HG02623 (cell line): Measurements from ENCODE around the gene GCM1.
"Not testable (repeated sequence)": the region's sequence is repeated elsewhere in the genome, so short reads cannot be mapped to it uniquely, and the experiment has no call there.

Experiments
- ATAC-seq: cut with Tn5 transposase; IDR thresholded peaks from one replicate; pipeline ENCODE4 v1.9.1; 2021; ENCODE audit warnings: moderate library complexity; ENCODE audit not compliant: unreplicated experiment

GCM1 gene, protein sequence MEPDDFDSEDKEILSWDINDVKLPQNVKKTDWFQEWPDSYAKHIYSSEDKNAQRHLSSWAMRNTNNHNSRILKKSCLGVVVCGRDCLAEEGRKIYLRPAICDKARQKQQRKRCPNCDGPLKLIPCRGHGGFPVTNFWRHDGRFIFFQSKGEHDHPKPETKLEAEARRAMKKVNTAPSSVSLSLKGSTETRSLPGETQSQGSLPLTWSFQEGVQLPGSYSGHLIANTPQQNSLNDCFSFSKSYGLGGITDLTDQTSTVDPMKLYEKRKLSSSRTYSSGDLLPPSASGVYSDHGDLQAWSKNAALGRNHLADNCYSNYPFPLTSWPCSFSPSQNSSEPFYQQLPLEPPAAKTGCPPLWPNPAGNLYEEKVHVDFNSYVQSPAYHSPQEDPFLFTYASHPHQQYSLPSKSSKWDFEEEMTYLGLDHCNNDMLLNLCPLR

DNA sequence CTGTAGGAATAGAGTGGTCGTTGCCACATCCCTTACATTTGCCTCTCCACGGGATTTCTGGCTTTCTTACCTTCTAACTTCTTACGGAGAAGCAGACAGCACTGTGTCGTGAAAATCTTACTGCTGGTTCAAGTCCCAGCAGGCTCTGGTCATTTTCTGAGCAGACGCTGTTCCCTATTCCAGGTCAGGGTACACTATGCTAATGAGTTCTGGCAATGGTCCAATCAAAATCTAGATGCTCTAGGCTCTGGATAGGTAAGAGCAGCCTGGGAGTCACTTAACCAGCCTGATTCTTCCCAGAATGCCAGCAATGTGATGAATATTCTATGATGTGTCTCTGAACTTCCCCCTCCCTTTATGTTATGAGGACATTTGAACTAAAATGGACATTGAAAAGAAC is at the start of gene GCM1:
Gene GCM1 (minus strand): TSS at position 158 of the 400 bp plus-strand sequence. CDS start 3,209 bp downstream, outside the sequence.
- no peak for ATAC-seq

DNA sequence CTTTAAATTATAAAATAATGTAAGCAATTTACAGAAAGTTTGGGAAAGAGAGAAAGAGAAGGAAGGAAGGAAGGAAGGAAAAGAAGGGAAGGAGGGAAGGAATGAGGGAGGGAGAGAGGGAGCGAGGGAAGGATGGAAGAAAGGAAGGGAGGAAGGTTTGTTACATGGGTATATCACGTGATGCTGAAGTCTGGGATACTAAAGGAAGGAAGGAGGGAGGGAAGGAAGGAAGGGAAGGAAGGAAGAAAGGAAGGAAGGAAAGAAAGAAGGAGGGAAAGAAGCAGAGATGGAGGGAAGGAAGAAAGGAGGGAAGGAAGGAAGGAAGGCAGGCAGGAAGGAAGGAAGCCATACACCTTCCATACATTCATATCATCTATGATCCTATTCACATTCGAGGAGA is 48.9 kb upstream of the GCM1 start:
- no peak for ATAC-seq

DNA sequence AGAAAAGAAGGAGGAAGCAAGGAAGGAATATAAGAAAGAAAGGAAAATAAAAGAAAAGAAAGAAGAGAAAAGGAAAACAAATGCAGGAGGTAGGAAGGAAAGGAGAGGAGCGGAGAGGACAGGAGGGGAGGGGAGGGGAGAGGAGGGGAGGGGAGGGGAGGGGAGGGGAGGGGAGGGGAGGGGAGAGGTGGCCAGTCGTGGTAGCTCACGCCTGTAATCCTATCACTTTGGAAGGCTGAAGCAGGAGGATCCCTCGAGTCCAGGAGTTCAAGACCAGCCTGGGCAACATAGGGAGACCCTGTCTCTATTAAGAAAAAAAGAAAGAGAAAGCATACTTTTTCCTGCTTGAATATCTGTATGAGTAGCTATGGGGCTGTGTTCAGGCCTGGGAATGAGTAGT is 46.4 kb upstream of the GCM1 start:
- ATAC-seq: no peak

DNA sequence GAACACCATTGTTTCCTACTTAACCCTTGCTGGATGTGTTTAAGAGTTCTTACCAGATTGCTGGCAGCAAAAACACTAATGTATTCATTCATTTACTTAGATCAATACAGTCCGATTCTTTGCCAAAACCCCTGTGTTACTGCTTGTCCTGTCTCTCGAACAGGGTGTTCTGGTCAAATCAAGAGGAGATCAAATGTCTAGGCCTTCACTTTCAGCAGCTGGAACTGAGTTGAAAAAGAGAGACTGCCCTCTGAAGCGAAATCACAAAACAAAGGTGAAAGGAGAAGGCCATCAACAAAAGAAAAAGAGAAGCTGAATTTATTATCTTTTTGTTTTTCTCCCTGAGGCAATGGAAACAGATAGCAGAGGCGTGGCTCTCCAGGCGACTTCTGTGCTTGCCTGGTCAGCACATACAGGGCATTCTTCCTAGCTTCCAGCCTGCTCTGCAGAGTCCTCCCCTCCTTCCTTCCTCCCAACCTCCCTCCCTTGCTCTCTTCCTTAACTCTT is 44.1 kb upstream of the GCM1 start:
- no peak for ATAC-seq

DNA sequence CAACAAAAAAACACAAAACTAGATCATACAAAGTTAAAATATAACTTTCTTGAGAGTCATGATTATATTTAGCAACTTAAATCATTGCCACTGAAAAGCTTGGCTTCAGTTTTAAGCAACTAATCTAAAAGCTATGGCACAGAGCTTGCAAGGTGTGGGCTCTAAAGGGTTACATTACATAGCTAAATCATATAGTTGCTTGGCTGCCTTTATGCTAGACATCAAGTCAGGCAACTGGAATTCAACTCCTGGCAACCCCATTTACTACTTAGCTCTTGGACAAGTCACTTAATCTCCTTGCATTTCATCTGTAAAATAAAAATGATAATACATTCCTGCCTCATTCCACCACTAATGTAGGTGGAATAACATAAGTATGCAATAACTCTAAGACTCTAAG is 40.9 kb upstream of the GCM1 start:
- ATAC-seq: no peak

DNA sequence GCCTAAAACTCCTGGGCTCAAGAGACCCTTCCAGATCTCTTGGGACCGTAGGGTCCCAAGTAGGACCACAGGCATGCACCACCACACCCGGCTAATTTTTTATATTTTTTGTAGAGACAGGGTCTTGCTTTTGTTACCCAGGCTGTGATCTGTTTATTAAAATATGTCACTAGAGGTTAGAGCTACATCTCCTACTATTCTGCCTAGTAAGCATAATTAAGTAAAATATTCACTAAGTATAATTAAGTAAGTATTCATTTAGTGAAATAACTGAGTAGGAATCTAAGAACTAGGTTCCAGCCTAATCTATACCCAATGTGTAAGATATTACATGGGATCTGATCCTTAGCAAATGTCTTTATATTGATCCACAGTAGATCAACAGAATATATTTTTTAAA is 40.2 kb upstream of the GCM1 start:
- no peak for ATAC-seq

DNA sequence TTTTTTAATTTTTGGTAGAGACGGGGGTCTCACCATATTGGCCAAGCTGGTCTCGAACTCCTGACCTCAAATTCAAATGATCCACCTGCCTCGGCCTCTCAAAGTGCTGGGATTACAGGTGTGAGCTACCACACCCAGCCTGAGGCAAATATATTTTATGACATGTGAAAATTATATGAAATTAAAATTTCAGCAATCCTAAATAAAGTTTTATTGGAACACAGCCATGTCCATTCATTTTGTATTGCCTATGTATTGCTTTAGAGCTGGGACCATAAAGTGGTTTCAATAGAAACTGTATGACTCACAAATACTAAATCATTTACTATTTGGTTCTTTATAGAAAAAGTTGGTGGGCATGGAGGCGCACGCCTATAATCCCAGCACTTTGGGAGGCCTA is 32.0 kb upstream of the GCM1 start:
- ATAC-seq: no peak

DNA sequence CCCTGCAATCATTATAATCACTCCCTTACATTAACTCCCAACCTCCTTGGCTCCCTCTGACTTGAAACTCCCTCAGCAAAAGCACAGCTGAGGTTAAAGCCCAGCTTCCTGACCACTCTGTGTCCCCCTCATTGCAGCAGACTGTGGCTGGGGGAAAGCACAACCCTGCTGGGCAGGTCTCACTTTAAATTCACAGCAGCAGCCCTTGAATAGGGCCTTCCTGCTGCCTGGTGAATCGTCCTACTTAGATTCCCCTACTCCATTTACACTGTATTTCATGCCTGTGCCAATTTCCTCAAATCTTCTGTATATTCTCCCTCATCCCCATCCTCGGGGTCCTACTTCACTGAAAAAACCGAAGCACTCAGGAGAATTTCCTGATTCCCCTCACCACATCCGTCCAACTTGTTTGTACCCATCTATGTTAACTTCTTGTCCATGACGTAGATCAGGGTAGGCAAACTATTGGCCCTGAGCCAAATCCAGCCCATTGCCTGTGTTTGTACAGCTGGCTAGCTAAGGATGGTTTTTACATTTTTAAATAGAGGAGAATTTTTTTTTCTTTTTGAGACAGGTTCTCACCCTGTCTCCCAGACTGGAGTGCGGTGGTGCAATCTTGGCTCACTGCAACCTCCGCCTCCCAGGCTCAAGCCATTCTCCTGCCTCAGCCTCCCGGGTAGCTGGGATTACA is 31.5 kb upstream of the GCM1 start:
- no peak for ATAC-seq

DNA sequence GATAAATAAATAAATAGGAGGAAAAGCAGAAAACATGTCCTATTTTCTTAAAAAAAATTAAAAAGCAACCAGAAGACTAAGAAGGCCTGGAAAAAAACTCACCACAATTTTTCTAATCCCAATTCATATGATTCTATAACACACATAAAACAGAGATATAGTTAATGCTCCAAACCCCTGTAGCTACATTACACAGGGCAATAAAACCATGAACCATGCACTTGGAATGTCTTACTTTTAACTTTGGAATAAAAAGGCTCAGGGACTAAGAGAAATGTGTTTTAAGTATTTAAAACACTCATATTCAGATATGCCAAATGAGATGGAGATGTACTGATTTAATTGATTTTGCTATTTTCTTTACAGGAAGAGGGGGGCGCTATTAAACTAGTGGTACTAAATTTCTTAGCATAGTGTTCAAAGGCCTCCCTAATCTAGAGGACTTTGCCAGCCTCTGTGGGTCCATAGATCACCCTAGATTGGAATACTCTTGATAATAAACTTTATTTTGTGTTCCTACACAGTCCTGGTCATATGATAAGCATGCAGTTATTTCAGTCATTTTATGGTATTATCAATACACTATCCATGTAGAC is 30.3 kb upstream of the GCM1 start:
- ATAC-seq: no peak

DNA sequence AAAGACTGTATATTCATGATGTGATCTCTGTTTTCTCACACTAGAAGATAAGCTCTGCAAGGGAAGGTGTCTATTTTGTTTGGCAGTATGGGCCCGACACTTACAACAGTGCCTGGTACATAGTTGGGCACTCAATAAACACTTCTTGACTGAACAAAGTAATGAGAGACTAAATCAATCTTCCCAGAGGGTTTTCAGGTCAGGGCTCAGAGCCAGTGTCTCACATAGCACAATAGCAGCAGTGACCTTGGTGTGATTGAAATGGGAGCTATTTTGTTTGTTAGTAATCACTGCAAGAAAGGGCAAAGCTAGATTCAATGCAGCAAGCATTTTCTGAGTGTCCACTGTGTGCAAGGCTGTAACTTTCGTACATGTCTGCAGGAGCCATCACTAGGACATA is 26.4 kb upstream of the GCM1 start:
- no peak for ATAC-seq

DNA sequence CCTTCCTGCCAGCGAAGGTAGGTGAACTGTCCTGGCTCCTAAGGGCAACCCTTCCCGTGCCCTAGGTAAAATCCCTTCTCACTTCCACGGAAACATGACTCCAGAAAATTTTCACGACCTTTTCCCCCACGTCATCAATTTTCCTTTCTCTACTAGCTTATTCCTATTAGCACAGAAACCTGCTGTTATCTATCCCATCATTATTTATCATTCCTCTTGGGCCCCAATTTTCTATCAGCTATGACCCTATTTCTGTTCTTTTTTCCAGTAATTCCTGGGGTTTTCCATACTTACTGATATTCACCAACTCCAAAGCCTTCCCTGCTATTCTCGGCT is 23.8 kb upstream of the GCM1 start:
- no peak for ATAC-seq

DNA sequence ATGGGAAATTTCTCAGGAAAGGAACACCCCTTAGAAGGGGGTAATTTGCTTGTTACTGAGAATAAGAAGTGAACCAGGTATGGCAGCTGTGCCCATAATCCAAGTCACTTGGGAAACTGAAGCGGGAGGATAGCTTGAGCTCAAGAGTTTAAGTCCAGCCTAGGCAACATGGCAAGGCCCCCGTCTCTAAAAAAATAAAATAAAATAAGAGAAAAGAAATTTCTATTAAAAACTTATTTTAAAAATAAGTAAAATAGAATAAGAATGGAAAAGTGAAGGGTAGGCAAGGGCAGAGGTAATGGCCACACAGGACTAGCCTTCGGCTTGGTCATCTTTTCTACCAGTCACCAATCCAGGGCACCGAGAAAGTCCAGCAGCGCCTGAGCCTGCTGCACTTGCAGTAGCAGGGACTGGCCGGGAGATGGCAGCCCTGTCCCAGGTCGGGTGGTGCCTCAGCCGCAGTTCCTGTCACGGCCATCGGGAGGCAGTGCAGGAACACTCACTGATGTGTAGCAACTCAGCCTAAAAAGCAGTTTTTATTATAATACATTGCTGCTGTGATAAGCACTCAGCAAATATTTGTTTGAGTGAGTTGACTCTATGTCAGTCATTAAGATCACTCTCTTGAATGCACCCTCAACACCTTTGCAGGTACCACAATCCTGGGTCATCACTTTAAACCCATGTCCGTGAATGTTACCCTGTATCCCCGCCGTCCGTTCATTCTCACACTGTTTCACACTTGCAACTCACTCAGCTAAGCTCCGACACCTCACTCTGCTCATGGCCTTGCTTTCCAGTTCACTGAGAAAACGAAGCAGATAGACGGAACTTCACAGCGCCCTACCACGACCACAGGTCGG is 23.2 kb upstream of the GCM1 start:
- ATAC-seq: peak; percentile 90

DNA sequence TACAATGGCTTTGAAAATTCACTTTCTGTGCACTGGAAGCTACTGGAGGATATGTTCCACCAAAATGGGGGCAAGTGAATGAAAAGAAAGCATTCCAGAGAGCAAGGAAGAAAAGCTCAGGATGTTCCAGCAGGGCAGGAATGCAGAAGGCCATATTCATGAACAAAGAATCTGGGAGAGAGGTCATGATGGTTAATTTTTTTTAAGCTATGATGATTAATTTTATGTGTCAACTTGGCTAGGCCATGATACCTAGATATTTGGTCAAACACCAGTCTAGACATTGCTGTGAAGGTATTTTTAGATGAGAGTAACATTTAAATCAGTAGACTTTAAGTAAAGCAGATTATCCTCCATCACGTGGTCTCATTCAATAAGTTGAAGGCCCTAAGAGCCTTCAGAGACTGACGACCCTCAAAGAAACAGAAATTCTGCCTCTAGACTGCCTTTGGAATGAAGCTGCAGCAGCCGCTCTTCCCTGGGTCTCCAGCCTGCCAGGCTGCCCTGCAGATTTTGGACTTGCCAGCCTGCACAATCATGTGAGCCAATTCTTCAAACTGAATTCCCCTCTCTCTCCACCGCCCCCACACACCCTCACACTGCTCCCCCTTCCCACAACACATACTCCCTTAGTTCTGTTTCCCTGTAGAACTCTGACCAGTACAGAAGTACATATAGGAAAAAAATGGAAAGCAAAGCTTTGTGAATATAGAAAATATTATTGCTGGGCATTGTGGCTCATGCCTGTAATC is 20.1 kb upstream of the GCM1 start:
- ATAC-seq: no peak

DNA sequence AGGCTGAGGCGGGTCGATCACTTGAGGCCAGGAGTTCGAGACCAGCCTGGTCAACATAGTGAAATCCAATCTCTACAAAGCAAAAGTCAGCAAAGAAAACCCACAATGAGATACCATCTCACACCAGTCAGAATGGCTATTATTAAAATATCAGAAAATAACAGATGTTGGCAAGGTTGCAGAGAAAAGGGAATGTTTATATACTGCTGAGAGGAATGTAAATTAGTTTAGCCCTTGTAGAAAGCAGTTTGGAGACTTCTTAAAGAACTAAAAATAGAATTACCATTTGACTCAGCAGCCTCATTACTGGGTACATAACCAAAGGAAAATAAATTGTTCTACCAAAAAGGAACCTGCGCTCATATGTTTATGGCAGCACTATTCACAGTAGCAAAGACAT is 16.7 kb upstream of the GCM1 start:
- ATAC-seq: no peak

DNA sequence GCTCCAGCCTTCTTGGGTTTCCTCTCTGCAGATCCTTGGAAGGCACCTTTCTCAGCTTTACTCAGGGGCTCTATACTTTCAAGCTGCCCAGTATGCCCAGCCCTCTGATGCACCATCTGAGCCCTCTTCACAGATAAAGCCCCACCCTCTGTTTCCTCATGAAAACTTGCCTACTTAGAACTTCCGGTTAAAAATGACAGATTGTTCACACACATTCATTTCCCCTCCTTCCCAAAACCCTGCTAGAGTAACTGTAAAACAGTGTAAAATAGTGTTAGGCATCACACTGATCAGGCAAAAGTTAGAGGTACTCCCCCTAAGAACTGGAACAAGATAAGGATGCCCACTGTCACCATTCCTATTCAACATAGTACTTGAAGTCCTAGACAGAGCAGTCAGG is 14.0 kb upstream of the GCM1 start:
- ATAC-seq: no peak

DNA sequence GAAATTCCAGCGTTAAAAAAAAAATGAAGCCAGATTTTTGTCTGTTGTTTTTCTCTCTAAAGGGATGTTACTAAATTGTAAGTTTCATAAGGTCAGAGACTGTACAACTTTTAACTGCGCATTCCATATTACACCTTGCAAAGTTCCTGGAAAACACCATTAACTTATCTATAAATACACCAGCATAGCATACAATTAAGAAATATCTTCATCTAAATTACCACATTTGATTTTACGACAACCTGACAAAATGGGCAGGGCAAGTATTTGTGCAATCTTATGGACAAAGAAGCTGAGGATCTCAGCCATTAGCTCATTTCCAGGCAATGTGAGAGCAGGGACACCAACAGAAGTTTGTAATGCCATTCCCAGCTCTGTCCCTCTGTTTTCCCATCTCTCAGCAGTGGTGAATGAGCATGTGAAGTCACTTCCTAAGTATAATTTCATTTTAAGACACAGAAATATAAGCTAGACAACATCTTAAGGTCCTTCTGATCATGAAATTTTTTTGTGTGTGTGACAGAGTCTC is 12.9 kb upstream of the GCM1 start:
- no peak for ATAC-seq

DNA sequence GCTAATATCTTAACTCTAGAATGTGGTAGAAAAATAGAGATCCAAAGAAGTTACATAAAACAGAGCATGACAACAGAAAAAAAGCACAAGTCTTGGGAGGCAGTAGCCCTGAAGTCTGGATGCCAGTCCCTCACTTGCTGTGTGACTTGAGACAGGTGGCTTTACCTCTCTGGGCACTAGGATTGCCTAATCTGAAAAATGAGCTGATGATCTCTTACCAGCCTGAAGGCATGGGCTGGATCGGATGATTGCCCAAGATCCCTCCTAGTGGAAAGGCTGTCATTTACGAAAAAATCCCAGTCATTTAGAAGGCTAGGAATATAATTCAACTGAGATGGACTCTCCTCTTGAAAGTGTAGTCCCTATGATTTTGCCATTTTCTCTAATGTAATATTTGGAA is 10.9 kb upstream of the GCM1 start:
- ATAC-seq: no peak

DNA sequence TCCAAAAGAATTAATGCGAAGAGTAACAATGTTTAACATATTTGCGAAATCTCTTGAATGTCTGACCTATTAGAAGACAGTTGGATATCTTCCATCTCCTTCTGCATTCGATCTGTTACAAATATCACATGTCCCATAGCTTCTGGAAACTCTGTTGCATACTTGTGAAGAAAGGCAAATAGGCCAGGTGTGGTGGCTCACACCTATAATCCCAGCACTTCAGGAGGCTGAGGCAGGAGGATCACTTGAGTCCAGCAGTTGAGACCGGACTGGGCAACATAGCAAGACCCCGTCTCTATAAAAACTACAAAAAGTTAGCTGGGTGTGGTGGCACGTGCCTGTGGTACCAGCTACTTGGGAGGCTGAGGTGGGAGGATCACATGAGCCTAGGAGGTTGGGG is 9.4 kb upstream of the GCM1 start:
- not testable (repeated sequence) for ATAC-seq

DNA sequence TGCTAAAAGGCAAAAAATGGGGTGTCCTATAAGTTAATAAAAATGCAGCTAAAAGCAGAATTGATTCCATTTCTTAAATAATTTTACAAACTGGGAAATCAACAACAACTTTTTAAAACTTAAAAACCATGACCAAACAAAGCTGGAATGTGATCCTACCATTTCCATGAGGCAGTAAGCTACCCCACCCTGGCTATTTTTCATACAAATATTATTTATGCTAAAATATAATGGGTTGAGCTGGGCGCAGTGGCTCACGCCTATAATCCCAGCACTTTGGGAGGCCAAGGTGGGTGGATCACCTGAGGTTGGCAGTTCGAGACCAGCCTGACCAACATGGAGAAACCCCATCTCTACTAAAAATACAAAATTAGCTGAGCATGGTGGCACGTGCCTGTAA is 6.6 kb upstream of the GCM1 start:
- not testable (repeated sequence) for ATAC-seq

DNA sequence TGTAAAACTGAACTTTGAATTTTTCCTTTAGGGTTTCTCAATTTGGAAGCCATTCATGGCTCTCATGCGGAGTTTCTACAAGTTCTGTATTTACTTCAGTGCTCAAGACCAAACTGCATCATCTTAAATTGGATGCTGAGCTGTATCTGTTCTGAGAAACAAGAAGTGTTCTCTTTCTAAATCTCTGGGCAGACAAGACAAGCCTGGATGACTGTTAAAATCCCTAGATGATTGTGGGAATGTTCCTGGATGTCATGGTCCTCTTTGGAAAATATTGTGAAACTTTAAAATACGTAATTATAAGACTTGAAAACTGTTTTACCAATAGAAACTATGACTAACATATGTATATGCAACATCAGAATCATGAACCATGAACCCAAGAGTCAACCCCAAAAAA is 6.2 kb upstream of the GCM1 start:
- no peak for ATAC-seq
